ENCODE measurements around the gene C4orf50.

Gene C4orf50

GRCh38 chr4:6013564-6013963 is 4.7 kb downstream of the C4orf50 start:
- no peak overlapping the region for H3K9ac ChIP-seq (ENCODE audit: low read length)
- no peak overlapping the region for H3K4me3 ChIP-seq (ENCODE audit: insufficient read depth, low read length, poor library complexity, severe bottlenecking)
- no peaks in the 10 kb centered on the region for H3K27me3 ChIP-seq (ENCODE audit: low read length)
- no peaks in the 10 kb centered on the region for H3K9me3 ChIP-seq (ENCODE audit: insufficient read depth, low read length)
- H3K4me2 ChIP-seq (ENCODE audit: low read depth, low read length, poor library complexity, severe bottlenecking): no peak overlapping the region
- no peak for TF ChIP-seq CTCF (IDR thresholded peaks at IDR 0.05; ENCODE audit: insufficient read depth, low read length, poor library complexity, severe bottlenecking)
- TF ChIP-seq EZH2phosphoT487 (conservative IDR thresholded peaks at IDR 0.05; ENCODE audit: low read length): no peak
- H3K27ac ChIP-seq (ENCODE audit: low read depth, low read length): no peak overlapping the region
- no peaks in the 10 kb centered on the region for H3F3A ChIP-seq (ENCODE audit: insufficient read depth)
- H3K9me2 ChIP-seq (replicated peaks; ENCODE audit: insufficient read depth, low read length): no peaks in the 10 kb centered on the region
- H3K79me2 ChIP-seq (ENCODE audit: insufficient read depth, low read length): no peaks in the 10 kb centered on the region
- no peaks in the 10 kb centered on the region for H4K20me1 ChIP-seq (ENCODE audit: low read depth, low read length)
- H2AFZ ChIP-seq (ENCODE audit: low read depth, low read length, severe bottlenecking): no peak overlapping the region
- H3K36me3 ChIP-seq (ENCODE audit: low read length): no peaks in the 10 kb centered on the region

- no peak for TF ChIP-seq EZH2phosphoT487 (conservative IDR thresholded peaks at IDR 0.05; ENCODE audit: low read length)
- TF ChIP-seq CTCF (IDR thresholded peaks at IDR 0.05; ENCODE audit: insufficient read depth, low read length, poor library complexity, severe bottlenecking): no peak
- H3K27me3 ChIP-seq (ENCODE audit: low read length): no peaks in the 10 kb centered on the region
- no peak overlapping the region for H3K27ac ChIP-seq (ENCODE audit: low read depth, low read length)
- H3K9me2 ChIP-seq (replicated peaks; ENCODE audit: insufficient read depth, low read length): no peaks in the 10 kb centered on the region
- no peaks in the 10 kb centered on the region for H3K79me2 ChIP-seq (ENCODE audit: insufficient read depth, low read length)
- H3K9me3 ChIP-seq (ENCODE audit: insufficient read depth, low read length): no peaks in the 10 kb centered on the region
- no peaks in the 10 kb centered on the region for H3F3A ChIP-seq (ENCODE audit: insufficient read depth)
- no peaks in the 10 kb centered on the region for H4K20me1 ChIP-seq (ENCODE audit: low read depth, low read length)
- H3K9ac ChIP-seq (ENCODE audit: low read length): no peak overlapping the region
- no peak overlapping the region for H3K4me2 ChIP-seq (ENCODE audit: low read depth, low read length, poor library complexity, severe bottlenecking)
- H3K4me3 ChIP-seq (ENCODE audit: insufficient read depth, low read length, poor library complexity, severe bottlenecking): no peak overlapping the region
- H3K36me3 ChIP-seq (ENCODE audit: low read length): no peaks in the 10 kb centered on the region
- no peak overlapping the region for H2AFZ ChIP-seq (ENCODE audit: low read depth, low read length, severe bottlenecking)
These were observed 6.0 kb downstream of the C4orf50 start for GRCh38 chr4:6012200-6012599.

- no peaks in the 10 kb centered on the region for H3K27me3 ChIP-seq (ENCODE audit: low read length)
- H3K9me2 ChIP-seq (replicated peaks; ENCODE audit: insufficient read depth, low read length): no peaks in the 10 kb centered on the region
- no peak overlapping the region for H3K9ac ChIP-seq (ENCODE audit: low read length)
- H4K20me1 ChIP-seq (ENCODE audit: low read depth, low read length): no peaks in the 10 kb centered on the region
- H3K79me2 ChIP-seq (ENCODE audit: insufficient read depth, low read length): no peaks in the 10 kb centered on the region
- H3K4me2 ChIP-seq (ENCODE audit: low read depth, low read length, poor library complexity, severe bottlenecking): no peak overlapping the region
- no peak overlapping the region for H3K4me3 ChIP-seq (ENCODE audit: insufficient read depth, low read length, poor library complexity, severe bottlenecking)
- no peak overlapping the region for H2AFZ ChIP-seq (ENCODE audit: low read depth, low read length, severe bottlenecking)
- H3F3A ChIP-seq (ENCODE audit: insufficient read depth): no peaks in the 10 kb centered on the region
- H3K9me3 ChIP-seq (ENCODE audit: insufficient read depth, low read length): no peaks in the 10 kb centered on the region
- no peaks in the 10 kb centered on the region for H3K36me3 ChIP-seq (ENCODE audit: low read length)
- H3K27ac ChIP-seq (ENCODE audit: low read depth, low read length): no peak overlapping the region
- TF ChIP-seq EZH2phosphoT487 (conservative IDR thresholded peaks at IDR 0.05; ENCODE audit: low read length) (no peak), CTCF (IDR thresholded peaks at IDR 0.05; ENCODE audit: insufficient read depth, low read length, poor library complexity, severe bottlenecking) (no peak)
These were observed 6.5 kb downstream of the C4orf50 start for GRCh38 chr4:6011686-6012085.

All from SU-DHL-6 (cell line).